ENCODE results near the gene EFHC1.
"Not testable (repeated sequence)": the region's sequence is repeated elsewhere in the genome, so short reads cannot be mapped to it uniquely, and the experiment has no call there.

The EFHC1 gene

GRCh38 chr6:52461194-52461593 is 41.1 kb downstream of the EFHC1 start:
- DNase-seq: not testable (repeated sequence)

GRCh38 chr6:52474173-52474572 is 54.0 kb downstream of the EFHC1 start:
- DNase-seq: no peak

GRCh38 chr6:52475307-52475706 is 55.2 kb downstream of the EFHC1 start:
- DNase-seq: no peak

- DNase-seq: no peak
Measured at GRCh38 chr6:52482903-52483670, 62.9 kb downstream of the EFHC1 start.

- no peak for DNase-seq
Measured at GRCh38 chr6:52483671-52484003, 63.5 kb downstream of the EFHC1 start.

- DNase-seq: no peak
Measured at GRCh38 chr6:52489881-52490280, 69.7 kb downstream of the EFHC1 start.

- no peak for DNase-seq
Measured at GRCh38 chr6:52491203-52492069, 71.3 kb downstream of the EFHC1 start.

- no peak for DNase-seq
Measured at GRCh38 chr6:52493669-52494068, 73.5 kb downstream of the EFHC1 start.

GRCh38 chr6:52494298-52495072 is 74.3 kb downstream of the EFHC1 start:
- DNase-seq: no peak

GRCh38 chr6:52495922-52496321 is 75.8 kb downstream of the EFHC1 start:
- no peak for DNase-seq

- DNase-seq: no peak
Measured at GRCh38 chr6:52496631-52497030, 76.5 kb downstream of the EFHC1 start.

- DNase-seq: no peak
Measured at GRCh38 chr6:52497652-52498408, 77.7 kb downstream of the EFHC1 start.

- DNase-seq: no peak
Measured at GRCh38 chr6:52498538-52499017, 78.4 kb downstream of the EFHC1 start.

GRCh38 chr6:52499026-52499425 is 78.9 kb downstream of the EFHC1 start:
- no peak for DNase-seq

GRCh38 chr6:52499681-52500236 is 79.6 kb downstream of the EFHC1 start:
- no peak for DNase-seq

- no peak for DNase-seq
Measured at GRCh38 chr6:52500238-52501129, 80.3 kb downstream of the EFHC1 start.

GRCh38 chr6:52502306-52503029 is 82.3 kb downstream of the EFHC1 start:
- DNase-seq: no peak

GRCh38 chr6:52503323-52503747 is 83.2 kb downstream of the EFHC1 start:
- DNase-seq: no peak

- DNase-seq: no peak
Measured at GRCh38 chr6:52503851-52504781, 84.0 kb downstream of the EFHC1 start.

Measured in activated CD4-positive, alpha-beta T cell treated with anti-CD3 and anti-CD28 coated beads, Interleukin-2, amount 50 U/mL, for 48 hours (primary cell).